GM12878 (cell line): ENCODE measurements around the gene PKLR. TPM values are rescaled to one million over a fixed set of nuclear protein-coding genes. Genes with fewer than 3 reads are reported as not detected.

Experiments used
- ATF3 ChIP-seq: IDR thresholded peaks from 2 replicates; pipeline ENCODE4 v1.6.1; 2011; ENCODE audit warnings: low read depth, mild to moderate bottlenecking, low read length, moderate library complexity, borderline replicate concordance; ENCODE audit errors: extremely low read depth
- ATF7 ChIP-seq: fragments of 450-650 bp; IDR thresholded peaks from 2 replicates; pipeline ENCODE4 v1.6.1; 2016; ENCODE audit warnings: low read depth, mild to moderate bottlenecking
- BCL3 ChIP-seq: IDR thresholded peaks from 2 replicates; pipeline ENCODE4 v1.6.1; 2011; ENCODE audit warnings: borderline replicate concordance, low read depth, mild to moderate bottlenecking, moderate library complexity, low read length; ENCODE audit not compliant: insufficient read depth, poor library complexity, severe bottlenecking
- BMI1 ChIP-seq: fragments of 450-650 bp; IDR thresholded peaks from 2 replicates; pipeline ENCODE4 v1.6.1; 2016; ENCODE audit warnings: mild to moderate bottlenecking, moderate library complexity, borderline replicate concordance
- CHD1 ChIP-seq: IDR thresholded peaks from 2 replicates; pipeline ENCODE4 v1.6.1; 2012; ENCODE audit warnings: low read depth, low read length, improper control_type of control experiment
- CREM ChIP-seq: IDR thresholded peaks from 2 replicates; pipeline ENCODE4 v1.6.1; 2014; ENCODE audit warnings: antibody characterized with exemption, low read depth
- E2F8 ChIP-seq: fragments of 450-650 bp; IDR thresholded peaks from 2 replicates; pipeline ENCODE4 v1.6.1; 2018; ENCODE audit warnings: mild to moderate bottlenecking, low read depth, moderate library complexity; ENCODE audit not compliant: partially characterized antibody
- FOXM1 ChIP-seq: IDR thresholded peaks from 2 replicates; pipeline ENCODE4 v1.6.1; 2012; ENCODE audit warnings: low read depth, mild to moderate bottlenecking, inconsistent platforms, low read length, moderate library complexity
- GATAD2B ChIP-seq: fragments of 450-650 bp; conservative IDR thresholded peaks from 2 replicates; pipeline ENCODE4 v1.6.1; 2017; ENCODE audit warnings: low read depth, mild to moderate bottlenecking, moderate library complexity
- IKZF1 ChIP-seq: fragments of 450-650 bp; conservative IDR thresholded peaks from 2 replicates; pipeline ENCODE4 v1.6.1; 2017; ENCODE audit warnings: antibody characterized with exemption, mild to moderate bottlenecking
- JUNB ChIP-seq: IDR thresholded peaks from 2 replicates; pipeline ENCODE4 v1.6.1; 2016; ENCODE audit warnings: antibody characterized with exemption, mild to moderate bottlenecking
- MEF2A ChIP-seq: IDR thresholded peaks from 2 replicates; pipeline ENCODE4 v1.6.1; 2011; ENCODE audit warnings: low read depth, mild to moderate bottlenecking, low read length, moderate library complexity; ENCODE audit not compliant: insufficient read depth
- NBN ChIP-seq: fragments of 450-650 bp; IDR thresholded peaks from 2 replicates; pipeline ENCODE4 v1.6.1; 2016
- NKRF ChIP-seq: fragments of 450-650 bp; conservative IDR thresholded peaks from 2 replicates; pipeline ENCODE4 v1.6.1; 2017; ENCODE audit warnings: mild to moderate bottlenecking, moderate library complexity
- NRF1 ChIP-seq: conservative IDR thresholded peaks from 2 replicates; pipeline ENCODE4 v1.6.1; 2011; ENCODE audit warnings: mild to moderate bottlenecking, low read depth, low read length, improper control_type of control experiment
- PBX3 ChIP-seq: IDR thresholded peaks from 2 replicates; pipeline ENCODE4 v1.6.1; 2011; ENCODE audit warnings: mild to moderate bottlenecking, low read depth, low read length, moderate library complexity; ENCODE audit not compliant: insufficient replicate concordance
- SIX5 ChIP-seq: IDR thresholded peaks from 2 replicates; pipeline ENCODE4 v1.6.1; 2011; ENCODE audit warnings: mild to moderate bottlenecking, low read depth, low read length, moderate library complexity; ENCODE audit not compliant: severe bottlenecking
- SMAD1 ChIP-seq: fragments of 450-650 bp; IDR thresholded peaks from 2 replicates; pipeline ENCODE4 v1.6.1; 2018; ENCODE audit warnings: mild to moderate bottlenecking, low read depth; ENCODE audit not compliant: partially characterized antibody
- SMAD5 ChIP-seq: IDR thresholded peaks from 2 replicates; pipeline ENCODE4 v1.6.1; 2016; ENCODE audit warnings: antibody characterized with exemption, low read depth
- SUZ12 ChIP-seq: fragments of 200-600 bp; sonication (generic); IDR thresholded peaks from one replicate; pipeline ENCODE4 v1.6.1; 2018; ENCODE audit warnings: antibody characterized with exemption, mild to moderate bottlenecking; ENCODE audit not compliant: unreplicated experiment
- TCF3 ChIP-seq: IDR thresholded peaks from 2 replicates; pipeline ENCODE4 v1.6.1; 2012; ENCODE audit warnings: low read depth, mild to moderate bottlenecking, low read length, borderline replicate concordance; ENCODE audit not compliant: insufficient read depth
- WRNIP1 ChIP-seq: IDR thresholded peaks from 2 replicates; pipeline ENCODE4 v1.6.1; 2011; ENCODE audit warnings: low read depth, low read length, improper control_type of control experiment, borderline replicate concordance
- polyA plus RNA-seq, 11 experiments: library from polyadenylated mRNA; depleted of rRNA in 4 of 11; unstranded in 6 of 11; stranded (reverse) in 5 of 11; fragments of >200 nt; fragmentation: Nextera tagmentation in 4 of 11; fragmentation: Illumina TruSeq in 1 of 11; extraction: Ambion mirVana in 4 of 11; extraction: Trizol in 1 of 11; gene quantifications; 1 replicate in 1 of 11; 2 replicates in 10 of 11; pipeline versions ENCODE4 v1.2.1 to v1.2.3, GENCODE V29; 2011 to 2016; ENCODE audit warnings: inconsistent platforms in 2 of 11, missing spikeins in 2 of 11, low read depth in 1 of 11
- total RNA-seq, 4 experiments: library from RNA; depleted of rRNA in 3 of 4; stranded (reverse); fragments of >200 nt in 3 of 4; fragmentation: Illumina TruSeq in 1 of 4; extraction: Trizol in 1 of 4; gene quantifications; 2 replicates each; pipeline versions ENCODE4 v1.2.1 to v1.2.3, GENCODE V29; 2013 to 2021

Gene PKLR
- total and polyA plus RNA-seq, 10 of the 15 experiments (the other 5 are each of a cell fraction or from before 2014, with no cell fraction given): 0.04 to 0.15 (median 0.08) TPM; not detected in 7

GRCh38 chr1:155261852-155262673, 39.2 kb downstream of the PKLR start, which contains the start of gene SCAMP3 (continued):
- TF ChIP-seq NKRF: peak; percentile 90
- TF ChIP-seq GATAD2B: peak; percentile 40; the same call in 1 of the 2 replicates
- peak; percentile 91 for TF ChIP-seq ATF3
- peak; percentile 53 for TF ChIP-seq FOXM1
- TF ChIP-seq JUNB: no peak
- TF ChIP-seq CREM: peak; percentile 92; the same call in 1 of the 2 replicates
- TF ChIP-seq IKZF1: peak; percentile 94
- peak; percentile 72 for TF ChIP-seq NBN
- no peak for TF ChIP-seq SUZ12
- TF ChIP-seq PBX3: no peak
- TF ChIP-seq CHD1: no peak
- TF ChIP-seq BMI1: peak; percentile 12; the same call in 1 of the 2 replicates
- TF ChIP-seq ATF7: peak; percentile 43; the same call in 1 of the 2 replicates
- TF ChIP-seq SMAD1: no peak
- TF ChIP-seq BCL3: peak; percentile 94
- TF ChIP-seq TCF3: peak; percentile 75; the same call in 1 of the 2 replicates
- TF ChIP-seq SIX5: peak; percentile 96
- peak; percentile 76 for TF ChIP-seq NRF1
- TF ChIP-seq WRNIP1: no peak
- TF ChIP-seq SMAD5: peak; percentile 56; the same call in 1 of the 2 replicates
- 0 out of 2 replicates have a peak, but pooled peaks have one; percentile 32 for TF ChIP-seq MEF2A
- TF ChIP-seq E2F8: peak; percentile 27
